H1 (cell line): ENCODE data around the gene CNST. TPM values are rescaled to one million over a fixed set of nuclear protein-coding genes. Genes with fewer than 3 reads are reported as not detected.

Experiments
- polyA plus RNA-seq, 7 experiments: library from polyadenylated mRNA; depleted of rRNA in 3 of 7; stranded (reverse) in 5 of 7; unstranded in 2 of 7; fragments of >200 nt in 5 of 7; fragments of 200-250 nt in 2 of 7; gene quantifications; 1 replicate in 5 of 7; 2 replicates in 1 of 7; 4 replicates in 1 of 7; pipeline versions ENCODE4 v1.2.1 to v1.2.3, GENCODE V29; 2011 to 2013; ENCODE audit warnings: missing spikeins in 2 of 7, mixed read lengths in 2 of 7
- small RNA-seq: library from polyadenylated mRNA; stranded (forward); fragments of <200 nt; extraction: miRNeasy Mini kit (QIAGEN cat#:217004); gene quantifications from one replicate; pipeline ENCODE3, GENCODE V24; 2013; ENCODE audit not compliant: insufficient read depth
- total RNA-seq: library from RNA; stranded (reverse); fragmentation: NEBNext Ultra II Directional; extraction: Animal tissue kit (Norgen Biotek cat#: 25700); gene quantifications from 2 replicates; pipeline ENCODE4 v1.2.1, GENCODE V29; 2021

Gene CNST
- total and polyA plus RNA-seq, 2 of the 8 experiments (the other 6 are each of a cell fraction or from before 2014, with no cell fraction given), result 5.3 to 21.3 TPM

Small RNA genes lying within 50 kb of the gene (small RNA-seq; reads per million reads assigned to genes)
- not detected for gene AL356583.2
- gene AL591623.2, result not detected

Other genes with a start within 250 kb of the CNST start
- 25.0 and 25.4 TPM in 2 replicates for gene SMYD3, start 59.2 kb upstream of the CNST start, total RNA-seq
- 16.3 and 17.3 TPM in 2 replicates for gene SMYD3, start 59.2 kb upstream of the CNST start, polyA plus RNA-seq (2011; rRNA removed)
- gene TFB2M, start 195 bp upstream of the CNST start, total RNA-seq, result 20.5 and 22.0 TPM in 2 replicates
- 6.9 and 10.4 TPM in 2 replicates for gene TFB2M, start 195 bp upstream of the CNST start, polyA plus RNA-seq (2011; rRNA removed)
- 17.0 and 17.2 TPM in 2 replicates for gene SCCPDH, start 158.0 kb downstream of the CNST start, total RNA-seq
- 6.2 and 9.5 TPM in 2 replicates for gene SCCPDH, start 158.0 kb downstream of the CNST start, polyA plus RNA-seq (2011; rRNA removed)